NK-92 (cell line): Measurements from ENCODE around the gene BIN1.
"Not testable (repeated sequence)": the region's sequence is repeated elsewhere in the genome, so short reads cannot be mapped to it uniquely, and the experiment has no call there.

Experiments used
- DNase-seq: peaks from one replicate; lab custom pipeline; 2025; ENCODE audit not compliant: unreplicated experiment; lab: John Stamatoyannopoulos, UW

Gene BIN1

DNA sequence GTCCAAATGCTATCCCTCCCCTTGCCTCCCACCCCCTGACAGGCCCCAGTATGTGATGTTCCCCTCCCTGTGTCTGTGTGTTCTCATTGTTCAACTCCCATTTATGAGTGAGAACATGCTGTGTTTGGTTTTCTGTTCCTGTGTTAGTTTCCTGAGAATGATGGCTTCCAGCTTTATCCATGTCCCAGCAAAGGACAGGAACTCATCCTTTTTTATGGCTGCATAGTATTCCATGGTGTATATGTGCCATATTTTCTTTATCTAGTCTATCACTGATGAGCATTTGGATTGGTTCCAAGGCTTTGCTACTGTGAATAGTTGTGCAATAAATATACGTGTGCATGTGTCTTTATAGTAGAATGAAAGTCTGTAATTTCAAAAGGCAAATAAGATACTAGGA is 78.2 kb downstream of the BIN1 start:
- DNase-seq: not testable (repeated sequence)

DNA sequence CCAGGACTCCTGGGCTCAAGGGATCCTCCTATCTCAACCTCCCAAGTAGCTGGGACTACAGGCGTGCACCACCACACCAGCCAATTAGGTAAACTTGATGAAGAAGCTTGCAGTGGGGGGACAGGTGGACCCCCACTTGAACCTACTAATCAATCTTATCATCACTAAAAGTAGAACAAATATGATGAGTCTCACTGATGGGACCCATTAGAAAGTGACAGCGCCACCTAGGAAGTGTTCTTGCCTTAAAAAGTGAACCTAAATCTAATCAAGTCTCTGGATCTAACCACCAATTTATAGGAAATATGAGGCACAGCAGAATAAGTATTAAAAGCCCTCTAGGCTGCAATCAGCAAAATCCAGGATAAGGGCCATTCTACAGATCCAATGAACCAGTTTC is 79.2 kb downstream of the BIN1 start:
- no peak for DNase-seq

DNA sequence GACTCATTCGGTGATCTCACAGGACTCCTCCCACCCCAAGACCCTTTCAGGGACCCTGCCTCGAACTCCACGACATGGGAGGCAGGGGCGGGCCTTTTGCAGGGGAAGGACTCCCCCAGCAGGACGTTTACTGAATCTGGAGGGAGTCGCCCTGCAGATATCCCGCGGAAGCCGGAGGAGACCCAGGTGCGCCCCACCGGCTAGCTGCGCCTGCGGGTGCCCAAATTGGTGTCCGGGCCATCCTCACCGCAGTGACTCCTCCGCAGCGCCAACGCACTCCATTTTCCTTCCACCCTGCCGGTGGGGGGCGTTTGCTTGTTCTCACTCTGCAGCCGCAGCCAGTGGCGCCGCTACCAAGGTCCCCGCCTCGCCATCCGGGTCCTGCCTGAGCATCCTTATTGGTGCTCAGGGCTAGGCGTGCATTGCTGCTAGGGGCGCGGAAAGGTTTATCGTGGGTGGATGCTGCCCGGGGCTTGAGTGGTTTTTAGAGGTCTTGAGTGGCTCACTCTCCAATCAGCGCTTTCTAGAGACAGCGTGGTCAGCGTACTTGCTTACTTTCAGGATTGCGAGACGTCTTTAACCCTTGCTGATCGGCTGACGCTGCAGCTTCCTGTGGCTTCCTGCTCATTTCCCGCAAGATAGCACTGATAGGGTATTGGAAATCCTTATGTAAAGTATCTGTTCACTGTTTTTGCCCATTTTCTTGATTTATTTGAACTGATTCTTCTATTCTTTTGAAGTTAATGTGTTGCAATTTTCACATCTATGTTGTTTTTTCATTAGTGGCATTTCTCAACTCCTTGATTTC is 81.4 kb downstream of the BIN1 start:
- no peak for DNase-seq

DNA sequence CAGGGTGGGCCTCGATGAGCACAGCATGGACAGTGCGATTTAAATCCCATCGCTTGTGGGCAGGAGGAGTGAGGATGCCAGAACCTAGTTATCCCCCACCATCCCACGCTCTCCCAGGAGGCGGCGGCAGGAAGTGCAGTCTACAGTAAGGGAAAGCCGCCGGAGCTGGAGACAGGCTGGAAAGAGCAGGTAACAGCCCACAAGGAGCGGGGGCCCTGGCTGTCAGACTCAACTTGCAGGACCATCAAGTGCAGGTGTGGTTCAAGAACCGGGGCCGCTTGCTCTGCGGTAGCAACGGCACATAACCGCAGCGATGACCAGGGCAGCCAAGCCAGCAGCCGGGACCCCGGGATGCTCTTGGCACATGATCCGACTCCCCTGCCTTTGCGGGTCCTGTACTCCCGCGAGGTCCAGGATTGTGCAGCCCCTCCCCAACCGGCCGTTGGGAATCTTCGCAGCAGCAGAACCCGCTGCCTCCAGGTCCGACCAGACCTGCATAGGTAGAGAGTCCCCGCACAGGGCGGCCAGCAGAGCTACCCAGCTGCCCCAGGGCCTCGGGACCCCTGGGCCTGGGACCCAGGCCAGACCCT is 82.1 kb downstream of the BIN1 start:
- DNase-seq: no peak

DNA sequence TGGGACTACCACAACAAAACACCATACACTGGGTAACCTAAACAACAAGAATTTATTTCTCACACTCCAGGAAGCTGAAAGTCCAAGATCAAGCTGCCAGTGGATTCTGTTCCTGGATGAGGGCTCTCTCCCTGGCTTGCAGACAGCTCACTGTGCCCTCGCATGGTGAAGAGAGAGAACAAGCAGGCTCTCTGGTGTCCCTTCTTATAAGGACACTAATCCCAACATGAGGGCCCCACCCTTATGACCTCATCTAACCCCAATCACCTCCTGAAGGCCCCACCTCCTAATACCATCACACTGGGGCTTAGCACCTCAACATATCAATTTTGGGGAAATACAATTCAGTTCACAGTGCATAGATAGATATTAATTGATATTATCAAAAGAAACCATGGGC is 83.5 kb downstream of the BIN1 start:
- DNase-seq: no peak

DNA sequence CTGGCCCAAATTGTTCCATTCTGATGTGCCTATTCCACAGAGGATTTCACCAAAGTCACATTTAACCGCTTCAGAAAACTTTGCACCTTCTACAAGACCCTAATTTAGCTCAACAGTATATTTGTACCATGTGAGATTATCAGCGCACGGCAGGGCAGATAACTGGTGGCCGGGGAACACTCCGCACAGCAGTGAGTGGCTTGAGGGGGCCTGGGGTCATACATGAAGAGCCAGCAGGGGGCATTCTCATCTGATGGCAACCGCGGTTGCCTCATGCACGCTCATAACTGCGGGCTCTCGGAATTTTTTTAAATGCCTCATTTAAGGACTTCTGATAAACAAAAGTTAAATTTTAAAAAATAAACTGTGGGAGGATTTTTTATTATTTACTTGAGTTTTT is 84.1 kb downstream of the BIN1 start:
- DNase-seq: no peak

DNA sequence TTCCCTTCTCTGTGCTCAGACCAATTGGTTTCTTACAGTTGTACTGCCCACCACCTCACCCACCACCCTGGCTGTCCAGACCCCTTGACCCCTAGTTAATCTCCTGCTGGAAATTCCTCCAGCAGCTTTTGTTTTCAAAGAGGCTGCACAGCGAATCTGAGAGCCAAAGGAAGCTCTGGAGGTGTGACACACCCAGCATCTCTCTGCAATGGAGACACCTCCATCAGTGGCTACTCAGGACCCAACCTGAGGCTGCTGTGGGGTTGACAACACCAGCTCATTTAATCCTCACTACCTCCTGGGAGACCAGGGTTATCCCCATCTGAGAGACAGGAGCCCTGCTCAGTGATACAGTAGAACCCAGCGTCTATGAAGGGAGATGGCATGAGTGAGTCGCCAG is 86.4 kb downstream of the BIN1 start:
- no peak for DNase-seq

DNA sequence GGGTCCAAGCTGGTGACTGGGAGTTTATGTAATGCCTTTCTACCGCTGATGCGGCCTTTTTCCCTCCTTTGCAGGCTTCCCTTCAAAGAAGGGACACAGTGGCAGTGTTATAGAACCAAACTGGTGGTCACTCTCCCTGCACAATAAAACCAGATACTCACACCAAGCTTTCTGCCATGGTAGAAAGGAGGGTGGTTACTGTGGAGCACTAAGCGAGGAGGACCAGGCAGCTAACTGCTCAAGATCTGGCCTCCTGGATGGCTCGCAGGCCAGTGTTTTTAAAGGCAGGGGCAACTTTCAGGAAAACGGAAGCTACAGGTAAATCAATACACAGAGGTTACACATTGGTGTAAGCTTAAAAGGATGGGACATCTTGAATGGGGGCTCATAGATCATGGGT is 89.4 kb downstream of the BIN1 start:
- no peak for DNase-seq

DNA sequence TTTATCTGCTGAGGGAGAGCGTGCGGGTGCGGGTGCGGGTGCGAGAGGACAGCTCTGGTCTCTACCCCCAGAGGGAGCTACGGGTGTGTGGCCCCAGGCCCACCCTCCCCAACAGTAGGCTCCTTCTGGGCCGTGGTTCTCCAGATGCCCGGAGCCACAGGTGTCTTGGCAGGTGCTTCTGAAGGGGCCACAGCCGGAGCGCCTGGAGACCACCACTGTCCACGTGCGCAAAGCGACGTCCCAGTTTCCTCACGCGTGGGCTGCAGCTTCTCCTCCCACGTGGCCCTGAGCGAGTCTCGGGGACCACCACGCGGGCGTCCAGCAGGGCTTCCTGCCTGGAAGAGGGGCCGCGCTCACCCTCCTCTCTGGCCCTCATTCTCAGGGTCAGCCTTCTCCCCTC is 90.6 kb downstream of the BIN1 start:
- DNase-seq: no peak

DNA sequence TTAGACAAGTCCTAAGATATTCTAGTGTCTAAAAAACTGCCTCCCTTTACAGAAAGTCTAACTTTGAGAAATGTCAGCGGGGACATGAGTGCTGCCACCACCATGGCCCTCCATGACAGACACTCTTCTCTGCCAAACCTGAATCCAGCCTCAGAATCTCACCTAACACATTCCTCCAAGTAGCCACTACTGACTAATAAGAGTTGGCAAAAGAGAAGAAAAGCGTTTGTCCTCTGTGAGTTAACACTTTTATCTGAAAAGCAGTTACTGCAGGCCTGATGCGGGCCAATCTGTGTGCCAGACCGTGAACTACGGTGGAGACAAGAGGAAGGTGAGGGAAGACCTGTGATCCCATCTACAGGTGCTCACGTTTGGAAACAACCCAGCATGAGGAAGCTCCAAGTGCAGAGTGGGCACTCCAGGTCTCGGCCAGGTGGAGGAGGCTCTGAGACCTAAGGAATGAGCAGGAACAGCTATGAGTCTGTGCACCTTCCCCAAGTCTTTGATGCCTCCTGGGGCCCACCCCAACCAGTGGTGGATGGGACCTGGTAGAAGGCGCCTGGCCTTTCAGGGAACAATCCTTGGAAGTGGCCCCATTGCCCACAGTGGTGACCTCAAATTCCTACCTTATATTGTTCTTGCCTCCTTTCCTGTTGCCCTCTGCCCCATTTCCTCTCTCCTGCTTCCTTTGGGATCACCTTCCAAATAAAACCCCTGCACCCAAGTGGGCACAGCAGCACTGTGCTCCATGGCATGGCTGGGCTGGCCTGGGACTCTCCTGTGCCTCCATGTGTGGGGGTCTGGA is 91.6 kb downstream of the BIN1 start:
- no peak for DNase-seq

DNA sequence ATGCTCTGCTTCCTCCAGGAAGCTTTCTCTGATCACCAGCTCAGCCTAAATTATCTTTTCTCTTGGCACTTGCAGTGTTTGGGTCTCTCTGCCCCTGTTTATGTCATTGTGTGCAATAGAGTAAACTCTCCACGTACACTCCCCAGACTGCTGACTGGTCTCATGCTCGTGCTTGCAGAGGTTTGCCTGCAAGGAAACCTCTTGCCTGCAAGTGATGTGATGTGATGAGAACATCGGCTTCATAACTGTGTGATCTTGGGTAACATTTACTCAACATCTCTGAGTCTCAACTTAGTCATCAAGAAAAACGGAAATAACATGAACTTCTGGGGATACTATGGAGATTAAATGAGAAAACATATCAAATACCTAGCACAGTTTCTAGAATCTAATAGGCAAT is 92.3 kb downstream of the BIN1 start:
- DNase-seq: no peak

DNA sequence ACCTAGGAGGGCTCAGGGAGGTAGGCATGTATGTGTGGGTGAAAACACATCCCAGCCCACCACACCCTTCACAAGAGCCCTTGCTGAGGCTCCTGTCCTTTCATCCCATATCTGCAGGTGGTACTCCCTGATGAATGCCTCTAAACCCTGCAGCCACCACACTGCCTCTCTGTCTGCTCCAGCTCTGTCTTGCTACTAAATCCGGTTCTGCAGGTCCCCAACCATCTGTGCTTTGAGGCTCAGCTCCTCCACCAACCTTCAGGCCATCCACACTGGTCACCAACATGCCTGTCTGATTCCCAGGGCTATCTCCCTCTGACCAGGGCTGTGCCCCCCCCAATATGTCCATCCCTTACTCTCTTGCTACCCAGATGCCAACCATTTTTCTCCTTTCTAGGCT is 92.7 kb downstream of the BIN1 start:
- DNase-seq: no peak

DNA sequence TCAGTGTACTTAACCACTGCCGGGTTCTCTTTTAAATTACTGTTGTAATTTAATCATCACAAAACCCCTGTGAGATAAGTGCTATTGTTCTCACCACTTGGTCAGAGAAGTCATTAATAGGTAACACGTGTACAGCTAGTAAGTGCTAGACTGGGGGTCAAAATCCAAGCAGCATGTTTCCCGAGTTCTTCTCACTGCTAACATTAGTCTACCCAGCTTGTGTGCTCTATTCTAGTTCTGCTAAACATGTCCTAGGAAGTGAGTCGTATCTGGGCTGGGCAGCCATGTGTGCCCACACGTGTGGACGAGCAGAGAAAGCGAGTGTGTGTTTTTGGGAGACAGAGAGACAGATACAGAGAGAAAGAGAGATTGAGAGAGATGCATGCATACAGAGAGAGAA is 94.1 kb downstream of the BIN1 start:
- DNase-seq: no peak

DNA sequence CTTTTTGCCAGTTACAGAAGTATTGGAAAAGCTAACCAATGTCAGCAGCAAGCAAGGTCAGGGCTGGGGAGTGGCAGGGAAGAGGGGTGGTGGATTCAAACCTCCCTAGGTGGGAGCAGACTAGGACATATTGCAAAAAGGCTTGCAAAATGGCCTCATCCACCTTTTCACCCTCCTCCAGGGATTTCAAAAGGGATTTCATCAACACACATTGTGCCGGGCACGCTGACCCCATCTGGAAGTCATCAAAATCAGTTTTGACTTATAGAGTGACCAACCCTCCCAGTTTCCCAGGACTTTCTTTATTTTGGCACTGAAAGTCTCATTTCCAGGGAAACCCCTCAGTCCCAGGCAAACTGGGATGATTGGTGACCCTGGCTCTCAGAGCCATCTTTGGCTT is 94.7 kb downstream of the BIN1 start:
- DNase-seq: no peak

DNA sequence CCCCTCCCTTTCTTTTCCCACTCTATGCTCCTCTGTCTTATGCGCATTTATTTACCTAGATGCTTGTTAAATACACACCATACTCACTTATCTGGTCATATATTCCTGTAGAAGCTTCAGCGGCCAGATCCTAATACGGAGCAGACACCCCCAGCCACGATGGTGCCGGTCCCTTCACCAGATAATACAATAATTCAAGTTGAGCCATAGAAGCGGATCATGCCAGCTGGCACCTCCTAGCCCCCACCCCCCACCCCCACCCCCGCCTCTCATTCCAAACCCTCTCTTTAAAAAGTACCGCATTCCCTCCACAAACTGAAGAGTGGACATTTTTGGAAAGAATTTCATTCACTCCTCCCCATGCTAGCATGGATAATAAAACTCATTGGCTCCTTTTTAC is 95.2 kb downstream of the BIN1 start:
- no peak for DNase-seq

DNA sequence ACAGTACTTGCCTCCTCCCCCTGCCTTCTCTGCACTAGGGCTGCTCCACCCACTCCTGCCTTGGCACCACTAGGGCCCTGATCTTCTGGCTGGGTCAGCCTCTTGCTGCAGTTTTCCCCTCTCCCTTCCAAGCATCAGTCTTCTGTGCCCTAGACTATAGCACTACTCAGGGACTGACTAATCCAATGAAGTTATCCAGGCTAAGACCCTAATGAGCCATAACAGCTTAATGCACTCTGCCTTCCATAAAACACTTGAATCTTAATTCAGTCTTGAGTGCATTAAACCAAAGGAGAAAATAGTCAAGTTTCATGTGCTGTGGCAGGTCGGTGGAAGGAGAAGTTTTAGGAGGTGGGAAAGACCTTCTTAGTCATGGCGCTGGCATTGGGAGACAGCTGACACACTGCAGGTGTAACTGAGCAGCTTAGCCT is 95.7 kb downstream of the BIN1 start:
- DNase-seq: no peak

DNA sequence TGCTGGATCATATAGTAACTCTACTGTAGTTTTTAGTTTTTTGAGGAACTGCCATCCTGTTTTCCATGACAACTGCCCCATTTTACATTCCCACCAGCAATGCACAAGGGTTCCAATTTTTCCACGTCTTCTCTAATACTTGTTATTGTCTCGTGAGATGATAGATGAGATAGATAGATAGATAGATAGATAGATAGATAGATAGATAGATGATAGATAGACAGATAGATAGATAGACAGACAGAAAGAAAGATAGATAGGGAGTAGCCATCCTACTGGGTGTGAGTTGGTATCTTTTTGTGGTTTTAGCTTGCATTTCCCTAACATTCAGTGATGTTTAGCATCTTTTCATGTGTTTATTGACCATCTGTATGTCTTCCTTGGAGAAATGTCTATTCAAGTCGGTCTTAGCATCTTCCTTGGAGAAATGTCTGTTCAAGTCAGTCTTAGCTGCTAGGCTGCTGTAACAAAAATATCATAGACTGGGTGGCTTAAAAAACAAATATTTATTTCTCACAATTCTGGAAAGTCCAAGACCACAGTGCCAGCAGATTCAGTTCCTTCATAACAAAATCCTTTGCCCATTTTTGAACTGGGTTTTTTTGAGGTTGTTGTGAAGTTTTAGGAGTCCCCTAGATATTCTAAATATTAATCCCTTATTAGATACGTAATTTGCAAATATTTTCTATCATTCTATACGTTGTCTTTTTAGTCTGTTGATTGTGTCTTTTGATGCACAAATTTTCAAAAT is 98.5 kb downstream of the BIN1 start:
- DNase-seq: no peak

DNA sequence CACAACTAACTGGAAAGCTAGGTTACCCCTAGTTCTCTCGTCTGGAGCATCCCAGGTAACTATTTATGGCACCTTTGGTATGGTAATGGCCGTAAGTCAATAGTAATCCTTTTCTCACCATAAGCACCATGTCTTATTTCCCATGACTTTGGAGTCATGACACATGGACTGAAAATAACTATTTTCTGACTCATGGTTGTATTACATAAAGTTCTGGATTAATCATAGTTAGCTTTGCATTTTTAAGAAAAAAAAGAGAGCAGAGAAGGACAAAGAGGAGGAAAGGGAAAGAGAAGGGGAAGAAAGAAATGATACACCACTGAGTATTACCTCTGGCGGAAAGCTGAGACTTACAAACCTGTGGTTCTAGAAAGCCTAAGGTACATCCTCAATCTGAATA is 99.3 kb downstream of the BIN1 start:
- DNase-seq: no peak

DNA sequence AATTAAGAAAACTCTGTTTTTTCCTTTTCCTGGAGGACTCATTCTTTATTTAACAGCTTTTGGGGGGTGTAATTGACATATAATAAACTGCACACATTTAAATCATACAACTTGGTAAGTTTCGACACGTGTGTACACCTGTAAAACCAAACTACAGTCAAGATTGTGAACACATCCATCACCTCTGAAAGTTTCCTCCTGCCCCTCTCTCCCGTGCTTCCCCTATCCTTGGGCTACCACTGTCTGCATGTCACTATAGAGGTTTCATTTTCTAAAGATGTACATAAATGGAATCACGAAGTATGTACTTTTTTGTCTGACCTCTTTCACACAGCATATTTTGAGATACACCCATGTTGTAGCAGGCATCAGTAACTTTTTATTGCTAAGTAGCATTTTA is 100.0 kb downstream of the BIN1 start:
- no peak for DNase-seq

DNA sequence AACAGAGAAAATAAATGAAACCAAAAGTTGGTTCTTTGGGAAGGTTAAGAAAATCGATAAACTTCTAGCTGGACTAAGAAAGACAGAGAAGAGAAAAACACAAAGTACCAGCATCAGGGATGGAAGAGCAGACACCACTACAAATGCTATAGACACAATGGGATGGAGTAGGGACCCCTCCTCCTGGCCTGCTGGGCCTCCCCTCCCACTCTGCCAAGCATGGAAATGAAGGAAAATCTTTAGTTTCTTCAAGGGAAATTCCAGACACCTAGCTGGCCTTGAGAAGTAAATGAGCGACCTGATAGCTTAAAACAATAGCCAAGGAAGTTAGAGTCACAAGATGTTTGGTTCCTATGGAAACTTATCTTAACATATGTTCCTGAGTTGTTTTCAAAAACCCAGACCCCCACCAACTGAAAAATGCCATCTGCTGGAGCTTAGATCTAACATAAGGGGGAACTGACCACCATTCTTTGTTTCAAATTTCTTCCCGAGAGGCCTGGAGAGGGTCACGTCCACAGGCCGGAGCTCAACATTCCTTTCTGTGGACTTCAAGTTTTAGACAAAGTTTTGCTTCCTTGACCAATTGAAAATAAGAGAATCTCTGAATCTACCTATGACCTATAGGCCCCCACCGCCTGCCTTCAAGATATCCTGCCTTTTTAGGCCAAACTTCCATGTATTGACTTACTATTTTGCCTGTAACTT is 101.9 kb downstream of the BIN1 start:
- DNase-seq: no peak
